Retinal pigment epithelial cell (primary cell): ENCODE data around the gene ABCF1.
"Not testable (repeated sequence)": the region's sequence is repeated elsewhere in the genome, so short reads cannot be mapped to it uniquely, and the experiment has no call there.

ENCODE experiments used
- DNase-seq: peaks from one replicate; pipeline ENCODE4 v3.0.0-alpha.2; 2010; ENCODE audit warnings: low read depth
- H3K4me3 ChIP-seq: 2 replicates; pipeline ENCODE4 v1.5.1; 2011; ENCODE audit warnings: mild to moderate bottlenecking, low read length, control low read depth, moderate library complexity
- TF ChIP-seq, protein P1 (sequence below): conservative IDR thresholded peaks from 2 replicates; pipeline ENCODE4 v1.5.1; 2011; ENCODE audit warnings: low read depth, low read length, control low read depth, inconsistent platforms

The ABCF1 gene

DNA sequence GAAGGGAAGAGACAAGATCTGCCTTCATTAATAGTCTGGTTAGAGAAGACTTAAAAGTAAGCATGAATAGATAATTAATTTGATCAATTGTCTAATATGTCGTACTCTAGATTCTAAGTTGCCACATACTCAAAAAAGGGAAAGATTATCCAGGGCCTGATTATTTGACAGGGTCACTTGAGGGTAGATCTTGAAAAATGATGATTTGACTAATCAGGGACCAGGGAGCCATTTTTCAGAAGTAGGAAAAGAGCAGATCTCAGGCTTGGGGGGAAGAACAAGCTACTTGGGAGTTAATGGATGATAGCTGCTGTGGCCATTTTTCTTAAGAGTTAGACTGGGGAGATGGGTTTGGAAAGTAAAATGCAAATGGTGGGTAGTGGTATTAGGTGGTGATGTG lies 21.0 kb downstream of the ABCF1 start:
- TF ChIP-seq, protein P1, sequence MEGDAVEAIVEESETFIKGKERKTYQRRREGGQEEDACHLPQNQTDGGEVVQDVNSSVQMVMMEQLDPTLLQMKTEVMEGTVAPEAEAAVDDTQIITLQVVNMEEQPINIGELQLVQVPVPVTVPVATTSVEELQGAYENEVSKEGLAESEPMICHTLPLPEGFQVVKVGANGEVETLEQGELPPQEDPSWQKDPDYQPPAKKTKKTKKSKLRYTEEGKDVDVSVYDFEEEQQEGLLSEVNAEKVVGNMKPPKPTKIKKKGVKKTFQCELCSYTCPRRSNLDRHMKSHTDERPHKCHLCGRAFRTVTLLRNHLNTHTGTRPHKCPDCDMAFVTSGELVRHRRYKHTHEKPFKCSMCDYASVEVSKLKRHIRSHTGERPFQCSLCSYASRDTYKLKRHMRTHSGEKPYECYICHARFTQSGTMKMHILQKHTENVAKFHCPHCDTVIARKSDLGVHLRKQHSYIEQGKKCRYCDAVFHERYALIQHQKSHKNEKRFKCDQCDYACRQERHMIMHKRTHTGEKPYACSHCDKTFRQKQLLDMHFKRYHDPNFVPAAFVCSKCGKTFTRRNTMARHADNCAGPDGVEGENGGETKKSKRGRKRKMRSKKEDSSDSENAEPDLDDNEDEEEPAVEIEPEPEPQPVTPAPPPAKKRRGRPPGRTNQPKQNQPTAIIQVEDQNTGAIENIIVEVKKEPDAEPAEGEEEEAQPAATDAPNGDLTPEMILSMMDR, result no peak
- no peak for DNase-seq
- no peak overlapping the region for H3K4me3 ChIP-seq

DNA sequence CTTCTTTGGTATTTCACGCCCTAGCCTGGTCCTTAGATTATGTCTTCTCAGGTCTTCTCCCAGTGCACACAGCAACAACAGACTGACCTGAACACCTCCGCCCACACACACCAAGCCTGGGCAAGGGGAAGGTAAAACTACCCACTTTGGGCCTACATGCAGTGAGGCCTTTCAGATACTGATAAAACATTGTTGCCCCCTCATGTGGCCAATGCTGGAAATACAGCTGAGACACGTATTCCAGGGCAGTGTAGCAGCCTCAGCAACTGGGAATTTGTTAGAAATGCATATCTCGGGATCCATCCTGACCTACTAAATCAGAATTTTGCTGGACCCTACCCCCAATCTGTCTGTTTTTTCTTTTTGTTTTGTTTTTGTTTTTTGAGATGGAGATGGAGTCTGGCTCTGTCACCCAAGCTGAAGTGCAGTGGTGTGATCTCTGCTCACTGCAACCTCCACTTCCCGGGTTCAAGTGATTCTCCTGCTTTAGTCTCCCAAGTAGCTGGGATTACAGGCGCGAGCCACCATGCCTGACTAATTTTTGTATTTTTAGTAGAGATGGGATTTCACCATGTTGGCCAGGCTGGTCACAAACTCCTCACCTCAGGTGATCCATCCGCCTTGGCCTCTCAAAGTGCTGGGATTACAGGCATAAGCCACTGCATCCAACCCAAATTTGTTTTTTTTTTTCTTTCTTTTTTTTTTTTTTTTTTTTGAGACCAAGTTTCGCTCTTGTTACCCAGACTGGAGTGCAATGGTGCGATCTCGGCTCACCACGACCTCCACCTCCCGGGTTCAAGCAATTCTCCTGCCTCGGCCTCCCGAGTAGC lies 26.3 kb downstream of the ABCF1 start:
- TF ChIP-seq, protein P1, result peak; percentile 80
- not testable (repeated sequence) for H3K4me3 ChIP-seq, DNase-seq

DNA sequence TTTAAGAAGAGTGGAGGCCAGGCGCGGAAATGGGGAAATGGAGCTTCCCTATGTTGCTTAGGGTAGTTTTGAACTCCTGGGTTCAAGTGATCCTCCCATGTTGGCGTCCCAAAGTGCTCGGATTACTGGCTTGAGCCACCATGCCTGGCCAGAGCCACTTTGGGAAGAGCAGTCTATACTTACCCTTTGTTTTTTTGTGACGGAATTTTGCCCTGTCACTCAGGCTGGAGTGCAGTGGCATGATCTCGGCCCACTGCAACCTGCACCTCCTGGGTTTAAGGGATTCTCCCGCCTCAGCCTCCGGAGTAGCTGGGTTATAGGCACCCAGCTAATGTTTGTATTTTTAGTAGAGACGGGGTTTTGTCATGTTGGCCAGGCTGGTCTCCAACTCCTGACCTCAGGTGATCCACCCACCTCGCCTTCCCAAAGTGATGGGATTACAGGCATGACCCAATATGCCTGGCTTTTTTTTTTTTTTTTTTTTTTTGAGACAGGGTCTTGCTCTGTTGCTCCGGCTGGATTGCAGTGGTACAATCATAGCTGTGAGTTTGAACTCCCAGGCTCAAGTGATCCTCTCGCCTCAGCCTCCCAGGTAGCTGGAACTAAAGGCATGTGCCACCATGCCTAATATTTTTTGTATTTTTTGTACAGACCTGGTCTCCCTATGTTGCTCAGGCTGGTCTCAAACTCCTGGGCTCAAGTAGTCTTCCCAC lies 27.8 kb downstream of the ABCF1 start:
- TF ChIP-seq, protein P1, result no peak
- no peak overlapping the region for H3K4me3 ChIP-seq
- DNase-seq, result no peak

DNA sequence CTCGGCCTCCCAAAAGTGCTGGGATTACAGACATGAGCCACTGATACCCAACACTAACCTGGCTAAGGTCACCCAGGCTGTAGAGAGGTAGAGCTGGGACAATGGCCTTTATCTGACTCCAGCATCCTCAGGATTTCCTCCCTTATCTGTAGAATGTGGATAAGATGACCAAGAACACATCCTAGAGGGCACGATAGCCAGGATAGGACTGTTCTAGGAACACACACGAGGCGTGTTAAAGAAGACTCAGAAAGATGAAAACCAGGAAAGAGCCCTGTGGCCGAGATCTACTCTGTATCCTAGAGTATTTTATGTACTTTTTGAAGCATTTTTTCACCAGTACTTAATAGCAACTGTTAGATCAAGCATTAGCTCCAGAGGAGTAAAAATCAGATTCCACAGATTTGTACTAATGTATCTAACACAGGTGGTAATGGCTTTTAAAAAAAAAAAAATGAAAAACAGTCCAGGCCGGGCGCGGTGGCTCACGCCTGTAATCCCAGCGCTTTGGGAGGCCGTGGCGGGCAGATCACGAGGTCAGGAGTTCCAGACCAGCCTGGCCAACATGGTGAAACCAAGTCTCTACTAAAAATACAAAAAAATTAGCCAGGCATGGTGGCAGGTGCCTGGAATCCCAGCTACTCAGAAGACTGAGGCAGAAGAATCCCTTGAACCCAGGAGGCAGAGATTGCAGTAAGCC lies 28.5 kb downstream of the ABCF1 start:
- no peak for DNase-seq
- TF ChIP-seq, protein P1, result no peak
- H3K4me3 ChIP-seq, result no peak overlapping the region

DNA sequence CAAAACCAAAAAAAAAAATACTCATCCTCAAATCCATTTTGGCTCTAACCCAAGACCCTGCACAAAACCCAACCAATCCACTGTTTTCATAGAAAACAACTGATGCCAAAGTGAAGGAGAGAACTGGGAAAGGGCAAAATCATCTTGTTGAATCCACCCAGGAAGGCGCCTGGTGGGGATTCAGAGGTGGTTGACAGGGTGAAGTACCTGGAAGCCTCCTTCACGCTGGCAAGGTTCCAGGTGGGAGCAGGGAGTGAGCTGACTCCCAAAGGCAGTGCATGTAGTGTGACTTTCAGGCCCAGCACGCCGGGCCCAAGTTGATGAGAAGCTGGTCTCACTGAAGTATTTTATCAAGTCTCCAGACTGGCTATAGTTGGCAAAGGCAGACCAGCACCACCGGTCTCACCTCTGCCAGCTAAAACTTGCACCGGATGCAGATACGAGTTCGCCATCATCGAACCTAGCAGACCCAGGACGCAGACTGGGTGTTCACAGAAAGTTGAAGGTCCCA lies 29.3 kb downstream of the ABCF1 start:
- no peak overlapping the region for H3K4me3 ChIP-seq
- TF ChIP-seq, protein P1, result no peak
- no peak for DNase-seq

DNA sequence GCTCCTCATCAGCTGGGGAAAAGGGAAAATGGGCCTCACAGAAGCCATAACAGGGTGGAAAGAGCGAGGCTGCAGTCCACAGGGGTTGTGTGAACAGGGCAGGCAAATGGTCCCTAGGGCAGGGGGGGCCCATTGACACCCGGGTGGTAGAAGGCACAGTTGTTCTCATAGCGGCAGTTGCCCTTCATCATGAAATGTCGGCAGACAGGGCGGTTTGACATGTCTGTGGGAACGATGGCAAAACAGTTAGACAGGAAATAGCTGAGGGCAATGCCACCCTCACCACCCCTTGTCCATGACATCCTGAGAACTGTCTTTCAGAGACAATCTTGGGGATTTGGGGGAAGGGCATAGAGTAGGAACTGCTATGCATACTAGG lies 30.2 kb downstream of the ABCF1 start:
- TF ChIP-seq, protein P1, result no peak
- no peak for DNase-seq
- no peak overlapping the region for H3K4me3 ChIP-seq
